HG03460 (cell line): ENCODE data around the gene COL6A2.
"Not testable (repeated sequence)": the region's sequence is repeated elsewhere in the genome, so short reads cannot be mapped to it uniquely, and the experiment has no call there.

Source experiments
- ATAC-seq: cut with Tn5 transposase; IDR thresholded peaks from one replicate; pipeline ENCODE4 v1.9.1; 2021; ENCODE audit not compliant: unreplicated experiment

The COL6A2 gene

DNA sequence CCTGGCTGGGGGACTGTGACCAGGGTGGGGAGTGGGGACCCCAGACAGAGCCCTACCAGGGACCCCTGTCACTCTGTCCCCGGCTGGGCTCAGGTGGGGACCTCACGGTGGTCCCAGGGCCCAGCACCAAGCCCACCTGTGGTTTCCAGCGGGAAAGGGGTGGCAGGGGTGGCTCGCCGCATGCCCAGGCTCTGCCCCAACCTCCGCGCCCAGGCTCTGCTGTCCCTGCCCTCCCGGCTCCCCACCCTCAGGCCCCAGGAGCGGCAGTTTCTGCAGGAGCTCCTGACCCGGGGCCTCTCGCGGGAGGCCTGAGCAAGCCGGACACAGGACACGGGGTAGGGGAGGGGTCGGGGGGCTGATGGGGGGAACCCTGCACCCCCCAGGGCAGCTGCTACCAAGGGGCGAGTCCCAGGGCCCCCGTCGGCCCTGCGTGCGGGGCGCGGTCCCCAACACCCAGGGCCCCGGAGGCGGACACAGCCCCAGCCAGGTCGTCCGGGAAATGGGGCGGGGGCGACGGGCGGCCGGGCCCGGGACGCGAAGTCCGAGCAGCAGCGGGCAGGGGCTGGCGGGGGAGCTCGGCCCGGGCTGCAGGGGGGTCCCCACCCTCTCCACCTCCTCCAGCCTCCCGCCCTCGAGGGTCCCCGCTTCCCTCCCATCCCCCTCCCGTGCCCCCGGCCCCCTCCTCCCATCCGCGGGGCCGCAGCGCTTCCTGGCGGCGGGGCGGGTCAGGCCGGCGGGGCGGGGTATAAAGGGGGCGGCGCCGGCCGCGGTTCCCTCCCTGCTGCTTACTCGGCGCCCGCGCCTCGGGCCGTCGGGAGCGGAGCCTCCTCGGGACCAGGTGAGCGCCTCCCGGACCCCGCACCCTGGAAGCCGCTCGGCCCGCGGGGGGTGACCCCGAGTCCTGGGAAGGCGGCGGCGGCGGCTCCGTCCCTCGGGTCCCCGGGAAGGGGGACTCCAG is at the start of gene COL6A2:
Gene COL6A2, plus strand, starts transcription at position 777 of the 958 bp plus-strand sequence.
- no peak for ATAC-seq

DNA sequence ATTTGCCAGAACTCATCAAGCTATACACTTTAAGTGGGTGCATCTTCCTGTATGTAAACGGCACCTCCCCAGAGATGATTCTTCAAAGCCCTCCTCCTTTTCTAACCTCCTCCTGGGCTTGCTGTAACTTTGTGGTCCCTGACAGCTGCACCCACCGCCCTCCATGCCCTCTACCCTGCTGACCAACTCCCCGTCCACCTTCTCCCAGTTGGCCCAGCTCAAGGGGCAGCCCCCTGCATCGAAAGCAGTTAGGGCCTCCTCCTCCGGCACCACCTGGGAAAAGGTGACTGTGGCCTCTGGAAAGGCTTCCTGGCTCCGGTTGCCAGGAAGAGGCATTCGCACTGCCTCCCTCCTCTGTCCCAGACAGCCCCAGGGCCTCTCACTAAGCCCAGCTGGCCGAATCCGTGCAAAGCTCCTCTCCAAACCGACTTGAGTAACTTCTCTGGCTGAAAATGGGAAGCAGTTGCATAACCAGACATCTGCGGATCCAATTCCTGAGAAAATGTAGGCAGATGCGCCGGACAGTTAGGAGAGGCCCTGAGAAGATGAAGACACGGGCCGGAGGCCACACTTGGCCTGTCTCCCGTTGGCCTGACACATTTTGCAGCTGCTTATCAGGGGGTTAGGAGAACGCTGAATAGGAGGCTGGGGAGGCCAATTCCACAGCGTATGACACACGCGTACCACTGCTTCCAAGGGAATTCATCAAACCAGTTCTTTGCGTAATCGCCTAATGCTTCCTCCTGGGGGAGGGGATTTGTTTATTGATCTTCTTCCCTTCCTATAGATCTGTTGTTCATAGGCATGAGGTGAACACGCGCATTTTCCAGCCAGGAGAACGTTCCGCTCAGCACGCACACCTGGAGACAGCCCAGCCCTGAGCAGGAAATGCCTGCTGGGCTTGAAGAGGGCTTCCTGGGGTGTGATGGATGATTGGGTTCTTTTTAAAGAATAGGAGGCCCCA is 48.7 kb upstream of the COL6A2 start:
- ATAC-seq, result no peak

DNA sequence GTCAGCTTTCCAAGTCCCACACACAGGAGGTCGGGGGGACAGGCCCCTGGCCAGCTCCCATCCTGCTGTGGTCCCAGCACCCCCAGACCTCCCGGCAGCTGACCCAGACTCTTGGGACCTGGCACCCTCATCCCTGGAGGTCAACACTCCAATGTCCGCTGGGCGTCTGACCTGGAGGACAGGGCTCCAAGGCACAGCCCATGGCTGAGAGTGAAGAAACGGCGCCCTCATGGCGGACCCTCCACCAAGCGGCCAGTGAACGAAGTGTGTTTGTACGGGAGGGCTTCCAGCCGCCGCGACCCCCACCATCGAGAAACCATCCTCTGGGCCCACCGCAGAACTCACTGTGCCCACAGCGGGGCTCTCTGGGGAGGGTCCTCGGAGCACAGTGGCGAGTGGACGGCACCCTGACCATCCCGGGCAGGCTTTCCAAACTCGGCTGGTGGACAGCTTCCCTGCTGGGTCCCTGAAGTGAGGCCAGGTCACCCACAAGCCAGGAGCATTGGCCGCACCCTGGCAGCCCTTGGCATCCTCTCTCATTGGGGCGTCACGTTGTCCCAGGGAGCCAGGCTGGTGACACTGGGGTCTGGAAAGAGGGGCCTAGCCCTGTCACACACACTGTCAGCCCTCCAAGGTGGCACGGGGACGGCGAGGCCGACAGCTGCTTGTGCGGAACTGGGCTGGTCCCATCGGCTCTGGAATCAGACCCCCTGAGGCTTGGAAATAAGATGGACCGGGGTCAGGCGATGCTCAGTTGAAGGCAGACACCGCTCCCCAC is 47.8 kb upstream of the COL6A2 start:
- ATAC-seq, result no peak

DNA sequence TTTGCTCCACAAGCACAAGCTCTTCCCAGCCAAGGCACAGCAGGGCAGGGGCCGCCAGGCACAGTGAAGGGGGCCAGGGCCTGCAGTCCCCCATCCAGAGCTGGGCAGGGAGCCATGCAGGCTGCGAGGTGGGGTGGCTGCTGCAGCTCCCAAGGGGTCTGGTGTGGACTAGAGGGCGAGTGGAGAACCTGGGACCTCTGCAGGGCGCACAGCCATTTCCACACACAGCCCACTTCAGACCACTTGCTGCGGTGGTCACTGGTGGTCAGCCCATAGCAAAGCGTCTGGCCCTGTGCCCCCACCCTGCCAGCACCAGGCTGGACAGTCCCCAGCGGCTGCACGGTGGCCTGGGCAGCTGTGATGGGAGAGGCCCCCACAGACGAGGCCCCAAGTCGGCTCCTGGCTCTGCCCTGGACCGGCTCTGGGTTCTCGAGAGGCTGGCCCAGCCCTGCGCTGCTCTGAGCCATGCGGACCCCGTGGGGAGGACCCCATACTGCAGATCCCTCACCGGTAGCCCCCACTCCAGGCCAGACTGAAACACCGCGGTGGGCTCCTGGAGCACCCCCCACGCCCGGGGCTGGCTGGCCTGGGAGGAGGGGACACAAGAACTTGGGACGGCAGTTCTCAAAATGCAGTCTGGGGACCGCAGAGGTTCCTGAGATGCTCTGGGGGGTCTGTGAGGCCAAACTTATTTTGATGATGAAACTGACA is 47.1 kb upstream of the COL6A2 start:
- ATAC-seq, result no peak

DNA sequence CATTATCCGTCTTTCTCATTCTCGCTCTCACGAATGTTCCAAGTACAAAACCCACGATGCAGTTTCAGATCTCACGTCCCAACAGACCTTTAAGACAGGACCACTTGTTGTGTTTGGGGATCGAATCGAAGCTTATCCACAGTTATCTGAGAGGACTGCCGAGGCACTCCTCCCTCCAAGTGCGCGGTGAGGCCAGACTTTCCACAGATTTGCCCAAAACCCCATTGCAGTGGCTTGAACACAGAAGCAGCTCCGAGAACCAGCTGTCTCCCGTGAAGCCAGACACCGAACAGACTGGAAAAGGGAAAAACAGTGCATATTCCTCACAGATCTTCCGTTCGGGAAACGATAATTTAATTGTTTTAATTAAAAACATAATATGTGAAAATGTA is 46.5 kb upstream of the COL6A2 start:
- no peak for ATAC-seq

DNA sequence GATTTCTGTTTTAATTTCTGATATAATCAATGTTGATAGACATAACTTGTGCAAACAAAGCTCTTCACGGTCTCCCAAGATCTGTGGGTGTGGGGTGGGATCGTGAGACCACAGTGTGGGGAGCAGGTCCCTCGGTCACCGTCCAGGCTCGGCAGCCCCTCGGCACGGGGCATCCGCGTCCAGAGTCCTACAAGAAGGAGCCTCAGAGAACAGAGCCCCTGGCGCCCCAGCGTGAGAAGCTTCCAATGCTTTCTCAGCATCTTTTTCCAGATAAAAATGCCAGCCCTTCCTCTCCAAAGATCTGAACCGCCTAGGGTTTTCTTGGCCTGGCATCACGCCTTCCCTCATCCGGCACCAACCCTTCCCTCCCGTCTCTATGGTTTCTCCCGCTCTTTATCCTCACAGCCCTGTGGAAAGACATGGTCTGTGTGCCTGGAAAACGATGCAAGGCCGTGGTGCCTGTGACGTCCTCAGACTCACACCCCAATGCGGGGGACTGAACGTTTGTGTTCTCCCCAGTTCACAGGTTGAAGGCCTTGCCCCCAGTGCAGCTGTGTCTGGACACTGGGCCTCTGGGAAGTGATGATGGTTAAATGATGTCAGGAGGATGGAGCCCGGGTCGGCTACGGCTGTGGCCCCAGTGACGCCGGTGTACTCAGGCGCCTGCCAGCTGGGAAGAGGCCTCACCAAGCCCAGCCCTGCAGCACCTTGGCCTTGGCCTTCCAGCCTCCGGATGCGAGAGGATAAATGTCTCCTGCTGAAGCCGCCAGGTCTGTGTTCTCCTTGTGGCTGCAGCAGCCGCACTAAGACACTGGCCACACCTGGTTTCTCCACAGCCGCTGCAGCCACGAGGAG is 45.9 kb upstream of the COL6A2 start:
- no peak for ATAC-seq

DNA sequence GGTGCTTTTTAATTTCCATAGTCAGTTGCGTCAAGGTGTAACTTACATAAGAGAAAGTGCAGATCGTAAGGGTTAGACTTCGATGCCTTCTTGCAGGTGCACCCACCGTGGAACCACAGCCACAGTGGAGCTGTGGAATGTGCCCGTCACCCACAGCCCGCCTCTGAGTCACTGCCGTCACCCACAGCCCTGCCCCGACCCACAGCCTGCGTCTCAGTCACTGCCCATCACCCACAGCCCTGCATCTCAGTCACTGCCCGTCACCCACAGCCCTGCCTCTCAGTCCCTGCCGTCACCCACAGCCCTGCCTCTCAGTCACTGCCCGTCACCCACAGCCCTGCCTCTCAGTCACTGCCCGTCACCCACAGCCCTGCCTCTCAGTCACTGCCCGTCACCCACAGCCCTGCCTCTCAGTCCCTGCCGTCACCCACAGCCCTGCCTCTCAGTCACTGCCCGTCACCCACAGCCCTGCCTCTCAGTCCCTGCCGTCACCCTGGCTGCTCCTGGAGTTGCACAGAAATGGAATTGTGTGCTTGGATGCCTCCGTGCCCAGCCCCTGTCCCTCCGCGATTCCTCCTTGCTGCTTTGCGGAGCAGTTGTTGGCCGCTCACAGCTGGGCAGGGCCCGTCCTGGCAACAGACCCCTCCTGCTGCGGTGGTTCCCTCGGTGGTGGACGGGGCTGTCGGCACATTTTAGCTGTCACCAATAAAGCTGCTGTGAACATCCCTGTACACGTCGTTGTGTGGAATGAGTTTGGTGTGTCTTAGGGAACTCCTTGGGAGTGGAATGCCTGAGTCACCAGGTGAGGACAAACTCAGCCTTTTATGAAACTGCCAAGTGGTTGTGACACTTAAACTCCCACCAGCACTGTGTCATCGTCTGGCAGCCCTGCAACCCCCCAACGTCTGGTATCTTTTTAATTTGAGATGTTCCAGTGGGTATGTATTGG is 44.9 kb upstream of the COL6A2 start:
- no peak for ATAC-seq

DNA sequence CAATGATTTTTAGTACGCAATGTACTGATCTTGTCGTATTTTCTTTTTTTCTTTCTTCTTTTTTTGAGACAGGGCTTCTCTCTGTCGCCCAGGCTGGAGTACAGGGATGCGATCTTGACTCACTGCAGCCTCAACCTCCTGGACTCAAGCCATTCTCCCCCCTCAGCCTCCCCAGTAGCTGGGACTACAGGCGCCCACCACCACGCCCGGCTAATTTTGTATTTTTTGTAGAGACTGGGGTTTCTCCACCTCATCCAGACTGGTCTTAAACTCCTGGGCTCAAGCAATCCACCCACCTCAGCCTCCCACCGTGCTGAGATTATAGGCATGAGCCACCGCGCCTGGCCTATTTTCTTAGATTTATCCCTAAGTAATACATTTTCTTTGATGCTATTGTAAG is 43.9 kb upstream of the COL6A2 start:
- no peak for ATAC-seq

DNA sequence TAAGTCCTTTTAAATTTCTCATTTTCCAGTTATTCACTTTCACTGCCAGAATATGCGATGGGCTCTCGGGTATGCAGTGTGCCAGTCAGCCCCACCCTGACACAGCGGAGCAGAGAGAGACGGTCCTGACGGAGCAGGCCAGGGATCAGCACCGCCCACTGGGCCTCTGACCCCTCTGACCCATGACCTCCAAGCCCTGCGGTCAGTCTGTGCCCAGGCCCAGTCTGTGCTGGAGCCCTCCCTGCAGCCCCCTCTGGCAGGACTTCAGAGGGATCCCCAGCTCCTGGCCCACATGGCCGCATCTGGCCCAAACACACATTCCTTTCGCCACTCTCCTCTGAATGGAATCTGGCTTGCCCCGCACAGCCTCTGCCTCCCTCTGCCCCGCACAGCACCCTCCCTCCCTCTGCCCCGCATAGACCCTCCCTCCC is 43.4 kb upstream of the COL6A2 start:
- no peak for ATAC-seq

DNA sequence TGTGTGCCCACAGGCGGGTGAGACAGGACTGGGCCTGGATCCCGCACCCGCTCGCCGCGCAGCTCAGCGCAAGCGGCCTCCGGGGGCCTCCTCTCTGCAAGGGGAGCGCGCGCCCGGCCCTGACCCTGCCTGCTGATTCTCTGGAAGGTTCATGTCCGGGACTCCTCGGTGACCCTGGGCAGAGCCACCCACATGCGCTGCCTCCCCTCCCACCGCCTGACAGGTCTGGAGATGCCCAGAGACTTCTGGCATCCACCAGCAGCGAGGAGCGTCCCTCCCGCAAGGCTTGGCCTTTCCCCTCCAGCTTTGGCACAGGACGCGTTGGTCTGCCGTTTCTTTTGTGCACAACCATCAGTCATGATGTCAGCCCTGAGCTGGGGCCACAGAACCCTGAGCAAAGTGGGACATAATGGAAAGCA is 42.0 kb upstream of the COL6A2 start:
- no peak for ATAC-seq

DNA sequence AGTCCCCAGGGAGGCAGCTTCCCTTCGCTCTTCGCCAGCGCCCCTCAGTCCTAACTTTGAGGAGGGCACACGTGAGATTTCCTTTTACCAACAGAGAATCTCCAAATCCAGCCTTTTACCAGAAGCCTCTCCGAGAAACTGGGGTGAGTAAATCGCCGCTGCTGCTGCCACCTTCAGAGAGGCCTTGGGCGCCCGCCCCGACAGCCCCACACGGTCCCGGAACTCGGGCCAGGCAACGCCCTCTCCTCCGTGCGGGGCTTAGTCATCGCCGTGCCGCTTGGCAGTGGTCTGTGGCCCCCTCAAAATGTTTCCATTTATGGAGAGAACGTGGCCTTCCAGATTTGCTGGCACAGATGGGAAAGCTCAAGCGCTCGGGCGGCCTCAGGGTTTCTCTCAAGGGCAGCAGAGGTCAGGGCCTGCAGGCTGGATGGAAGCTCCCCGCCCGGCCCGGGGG is 41.4 kb upstream of the COL6A2 start:
- ATAC-seq, result no peak

DNA sequence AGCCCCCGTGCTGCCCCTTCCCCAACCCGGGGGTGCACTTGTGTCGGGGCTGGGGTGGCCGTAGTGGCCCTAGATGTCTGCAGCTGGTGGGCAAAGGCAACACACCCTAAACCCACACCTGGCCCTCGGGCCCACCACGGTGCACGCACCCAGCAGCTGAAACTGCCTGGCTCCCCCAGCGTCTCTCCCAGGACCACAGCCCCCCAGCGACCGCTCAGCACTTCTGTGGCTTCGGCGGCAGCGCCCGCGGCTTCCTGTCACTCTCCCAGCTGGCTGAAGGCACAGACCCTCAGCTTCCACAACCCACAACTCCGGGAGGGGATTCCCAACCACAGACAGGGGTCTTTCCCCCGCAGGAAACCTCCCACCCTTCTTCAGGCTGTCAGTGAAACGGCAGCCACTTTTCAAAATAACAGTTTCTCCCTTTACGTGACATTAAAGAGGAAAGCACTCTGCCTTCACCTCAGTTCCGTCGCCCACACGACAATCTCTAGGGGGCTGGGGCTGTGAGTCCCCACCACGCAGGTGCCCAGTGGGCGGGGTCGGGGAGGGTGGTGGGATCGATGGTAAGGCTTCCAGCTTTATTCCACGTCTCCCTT is 40.7 kb upstream of the COL6A2 start:
- no peak for ATAC-seq

DNA sequence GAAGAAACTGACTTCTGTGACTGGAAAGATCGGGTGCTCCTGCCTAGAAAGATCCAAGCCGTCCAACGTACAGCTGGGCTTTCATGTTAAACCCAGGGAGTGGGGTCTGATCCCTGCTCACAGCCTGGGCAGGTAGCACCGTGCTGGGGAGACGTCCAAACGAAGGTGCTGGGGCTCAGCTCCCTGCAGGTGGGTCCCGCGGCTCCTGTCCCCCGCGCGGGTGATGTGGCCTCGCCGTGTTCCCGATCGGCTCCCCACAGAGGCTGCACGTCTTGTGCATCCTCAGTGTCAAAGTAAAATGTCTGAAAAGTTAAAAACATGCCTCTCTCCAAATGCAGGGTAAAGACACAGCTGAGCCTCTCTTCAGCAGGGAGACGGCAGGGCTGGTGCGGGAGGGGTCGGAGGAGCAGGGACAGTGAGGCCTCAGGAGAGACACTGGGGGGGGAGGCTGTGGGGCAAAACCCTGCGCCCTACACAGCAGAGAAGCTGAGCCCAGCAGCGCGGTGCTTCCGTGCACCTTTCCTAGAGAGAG is 40.1 kb upstream of the COL6A2 start:
- no peak for ATAC-seq

DNA sequence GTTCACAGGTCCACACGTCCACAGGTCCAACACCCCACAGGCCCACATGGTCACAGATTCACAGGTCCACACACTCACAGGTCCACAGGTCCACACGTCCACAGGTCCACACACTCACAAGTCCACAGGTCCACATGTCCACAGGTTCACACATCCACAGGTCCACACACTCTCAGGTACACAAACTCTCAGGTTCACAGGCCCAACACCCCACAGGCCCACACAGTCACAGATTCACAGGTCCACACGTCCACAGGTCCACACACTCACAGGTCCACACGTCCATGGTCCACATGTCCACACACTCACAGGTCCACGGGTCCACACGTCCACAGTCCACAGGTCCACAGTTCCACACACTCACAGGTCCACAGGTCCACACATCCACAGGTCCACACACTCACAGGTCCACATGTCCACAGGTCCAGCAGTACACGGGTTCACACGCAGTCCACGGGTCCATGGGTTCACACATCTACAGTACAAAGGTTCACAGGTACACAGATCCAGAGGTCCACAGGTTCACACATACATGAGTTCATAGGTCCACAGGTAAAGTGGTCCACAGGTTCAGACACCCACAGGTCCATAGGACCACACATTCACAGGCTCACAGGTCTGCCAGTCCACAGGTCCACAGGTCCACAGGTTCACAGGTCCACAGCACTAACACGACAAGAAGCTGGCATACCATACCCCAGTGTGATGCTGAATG is 39.3 kb upstream of the COL6A2 start:
- no peak for ATAC-seq

DNA sequence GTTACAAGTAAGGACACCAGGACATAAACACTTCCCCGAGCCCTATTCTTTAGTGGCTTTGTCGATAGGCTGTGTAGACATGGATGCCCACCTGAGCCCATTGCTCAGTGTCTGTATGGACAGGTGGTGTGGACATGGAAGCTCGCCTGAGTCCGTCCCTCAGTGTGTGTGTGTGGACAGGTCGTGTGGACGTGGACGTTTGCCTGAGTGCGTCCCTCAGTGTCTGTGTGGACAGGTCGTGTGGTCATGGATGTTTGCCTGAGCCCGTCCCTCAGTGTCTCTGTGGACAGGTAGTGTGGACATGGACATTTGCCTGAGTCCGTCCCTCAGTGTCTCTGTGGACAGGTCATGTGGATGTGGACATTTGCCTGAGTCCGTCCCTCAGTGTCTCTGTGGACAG is 38.7 kb upstream of the COL6A2 start:
- no peak for ATAC-seq

DNA sequence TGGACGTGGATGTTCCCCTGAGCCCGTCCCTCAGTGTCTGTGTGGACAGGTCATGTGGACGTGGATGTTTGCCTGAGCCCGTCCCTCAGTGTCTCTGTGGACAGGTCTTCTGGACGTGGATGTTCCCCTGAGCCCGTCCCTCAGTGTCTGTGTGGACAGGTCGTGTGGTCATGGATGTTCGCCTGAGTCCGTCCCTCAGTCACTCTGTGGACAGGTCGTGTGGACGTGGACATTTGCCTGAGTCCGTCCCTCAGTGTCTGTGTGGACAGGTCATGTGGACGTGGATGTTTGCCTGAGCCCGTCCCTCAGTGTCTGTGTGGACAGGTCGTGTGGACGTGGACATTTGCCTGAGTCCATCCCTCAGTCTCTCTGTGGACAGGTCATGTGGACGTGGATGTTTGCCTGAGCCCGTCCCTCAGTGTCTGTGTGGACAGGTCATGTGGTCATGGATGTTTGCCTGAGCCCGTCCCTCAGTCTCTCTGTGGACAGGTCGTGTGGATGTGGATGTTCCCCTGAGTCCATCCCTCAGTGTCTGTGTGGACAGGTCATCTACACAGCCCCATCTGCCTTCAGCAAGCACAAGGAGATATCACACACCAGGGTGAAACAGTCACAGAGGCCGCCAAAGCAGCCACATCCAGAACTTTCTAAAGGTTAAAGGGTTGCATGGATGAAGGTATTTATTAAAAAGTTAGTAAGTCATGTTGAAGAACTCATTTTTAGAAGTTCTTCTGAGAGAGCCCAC is 38.0 kb upstream of the COL6A2 start:
- ATAC-seq, result not testable (repeated sequence)
